ENCODE data around the gene RNASET2. TPM values are rescaled to one million over a fixed set of nuclear protein-coding genes. Genes with fewer than 3 reads are reported as not detected.

RNASET2 gene
- total and polyA plus RNA-seq, 2 donors (not counting 1 experiment from before 2014, with no cell fraction given): 12.9 to 18.0 TPM

DNA sequence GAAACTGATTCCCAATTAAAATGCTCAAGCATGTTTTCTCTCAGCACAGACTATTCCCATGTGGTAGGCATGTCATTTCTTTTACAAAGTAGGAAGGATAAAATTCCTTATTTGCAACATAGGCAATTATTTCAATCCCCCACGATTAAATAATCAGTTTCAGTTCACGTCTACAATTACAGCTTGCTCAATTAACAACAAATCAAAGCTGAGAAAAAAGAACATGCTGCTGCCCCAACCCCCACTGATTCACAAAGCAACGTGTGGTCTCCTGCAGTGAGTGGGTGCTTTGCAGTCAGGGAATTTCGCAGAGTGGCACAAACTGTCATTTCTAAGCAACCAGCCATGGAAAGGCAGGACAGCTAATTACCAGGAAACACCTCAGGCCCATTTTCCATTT lies 17.0 kb downstream of the RNASET2 start:
- Histone ChIP-seq H3K4me1 (ENCODE audit: control insufficient read depth, extremely low read depth, insufficient read depth, low read length) (no peaks in the 10 kb centered on the region), H3K27me3 (ENCODE audit: control insufficient read depth, insufficient read depth, low read length) (no peaks in the 10 kb centered on the region), H3K27ac (ENCODE audit: insufficient read depth, low read length) (no peak overlapping the region), H3K9ac (ENCODE audit: insufficient read depth, low read length) (no peak overlapping the region), H3K4me2 (ENCODE audit: extremely low read depth, insufficient read depth, low read length) (no peak overlapping the region), H3K36me3 (ENCODE audit: control insufficient read depth, insufficient read depth, low read length) (no peaks in the 10 kb centered on the region), H3K79me2 (ENCODE audit: control insufficient read depth, insufficient read depth, low read length) (no peaks in the 10 kb centered on the region), H3K9me3 (ENCODE audit: control insufficient read depth, insufficient read depth, low read depth, low read length) (no peaks in the 10 kb centered on the region), H4K20me1 (ENCODE audit: control insufficient read depth, extremely low read depth, insufficient read depth, low read length) (no peaks in the 10 kb centered on the region), H3K4me3 (replicated peaks in 1 of 4; ENCODE audit: control extremely low read depth in 1 of 4, insufficient read depth in 1 of 4, low read depth in 3 of 4, low read length in 4 of 4) (no peak overlapping the region), H2AFZ (ENCODE audit: low read length) (no peak overlapping the region)
- DNase-seq (ENCODE audit: low read depth in 2 of 2): no peak
- TF ChIP-seq, protein P1, sequence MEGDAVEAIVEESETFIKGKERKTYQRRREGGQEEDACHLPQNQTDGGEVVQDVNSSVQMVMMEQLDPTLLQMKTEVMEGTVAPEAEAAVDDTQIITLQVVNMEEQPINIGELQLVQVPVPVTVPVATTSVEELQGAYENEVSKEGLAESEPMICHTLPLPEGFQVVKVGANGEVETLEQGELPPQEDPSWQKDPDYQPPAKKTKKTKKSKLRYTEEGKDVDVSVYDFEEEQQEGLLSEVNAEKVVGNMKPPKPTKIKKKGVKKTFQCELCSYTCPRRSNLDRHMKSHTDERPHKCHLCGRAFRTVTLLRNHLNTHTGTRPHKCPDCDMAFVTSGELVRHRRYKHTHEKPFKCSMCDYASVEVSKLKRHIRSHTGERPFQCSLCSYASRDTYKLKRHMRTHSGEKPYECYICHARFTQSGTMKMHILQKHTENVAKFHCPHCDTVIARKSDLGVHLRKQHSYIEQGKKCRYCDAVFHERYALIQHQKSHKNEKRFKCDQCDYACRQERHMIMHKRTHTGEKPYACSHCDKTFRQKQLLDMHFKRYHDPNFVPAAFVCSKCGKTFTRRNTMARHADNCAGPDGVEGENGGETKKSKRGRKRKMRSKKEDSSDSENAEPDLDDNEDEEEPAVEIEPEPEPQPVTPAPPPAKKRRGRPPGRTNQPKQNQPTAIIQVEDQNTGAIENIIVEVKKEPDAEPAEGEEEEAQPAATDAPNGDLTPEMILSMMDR (conservative IDR thresholded peaks at IDR 0.05 in 1 of 2, IDR thresholded peaks at IDR 0.05 in 1 of 2; ENCODE audit: low read depth in 1 of 2, low read length in 2 of 2): no peak
- TF ChIP-seq EZH2 (IDR thresholded peaks at IDR 0.05; ENCODE audit: low read length, missing control alignments): no peak

DNA sequence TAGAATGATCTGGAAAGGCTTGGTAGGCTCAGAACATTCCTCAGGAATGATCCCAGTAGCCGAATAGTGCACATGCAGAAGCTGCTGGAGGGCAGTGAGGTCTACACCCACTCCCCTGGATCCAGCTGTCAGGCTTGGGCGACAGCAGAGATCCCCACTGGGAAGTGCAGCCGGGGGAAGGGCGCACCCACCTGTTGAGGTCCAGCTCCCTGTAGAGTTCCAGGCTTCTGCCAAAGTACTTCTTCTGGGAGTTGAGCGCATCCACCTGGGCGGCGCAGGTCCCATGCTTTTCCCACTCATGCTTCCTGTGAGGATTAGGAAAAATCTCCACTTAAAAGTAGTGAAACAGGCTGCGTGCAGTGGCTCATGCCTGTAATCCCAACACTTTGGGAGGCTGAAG lies 17.6 kb downstream of the RNASET2 start:
- DNase-seq (ENCODE audit: low read depth in 2 of 2): no peak
- Histone ChIP-seq H3K4me3 (replicated peaks in 1 of 4; ENCODE audit: control extremely low read depth in 1 of 4, insufficient read depth in 1 of 4, low read depth in 3 of 4, low read length in 4 of 4) (no peak overlapping the region), H3K9ac (ENCODE audit: insufficient read depth, low read length) (no peak overlapping the region), H3K4me2 (ENCODE audit: extremely low read depth, insufficient read depth, low read length) (no peak overlapping the region), H3K9me3 (ENCODE audit: control insufficient read depth, insufficient read depth, low read depth, low read length) (no peaks in the 10 kb centered on the region), H4K20me1 (ENCODE audit: control insufficient read depth, extremely low read depth, insufficient read depth, low read length) (no peaks in the 10 kb centered on the region), H2AFZ (ENCODE audit: low read length) (no peak overlapping the region), H3K79me2 (ENCODE audit: control insufficient read depth, insufficient read depth, low read length) (no peaks in the 10 kb centered on the region), H3K36me3 (ENCODE audit: control insufficient read depth, insufficient read depth, low read length) (no peaks in the 10 kb centered on the region), H3K4me1 (ENCODE audit: control insufficient read depth, extremely low read depth, insufficient read depth, low read length) (no peaks in the 10 kb centered on the region), H3K27ac (ENCODE audit: insufficient read depth, low read length) (no peak overlapping the region), H3K27me3 (ENCODE audit: control insufficient read depth, insufficient read depth, low read length) (no peaks in the 10 kb centered on the region)
- TF ChIP-seq EZH2 (IDR thresholded peaks at IDR 0.05; ENCODE audit: low read length, missing control alignments): no peak
- TF ChIP-seq, protein P1 (conservative IDR thresholded peaks at IDR 0.05 in 1 of 2, IDR thresholded peaks at IDR 0.05 in 1 of 2; ENCODE audit: low read depth in 1 of 2, low read length in 2 of 2): no peak

- H3K27me3 ChIP-seq (ENCODE audit: control insufficient read depth, insufficient read depth, low read length): no peaks in the 10 kb centered on the region
- no peaks in the 10 kb centered on the region for H3K4me1 ChIP-seq (ENCODE audit: control insufficient read depth, extremely low read depth, insufficient read depth, low read length)
- TF ChIP-seq, protein P1 (conservative IDR thresholded peaks at IDR 0.05 in 1 of 2, IDR thresholded peaks at IDR 0.05 in 1 of 2; ENCODE audit: low read depth in 1 of 2, low read length in 2 of 2): no peak
- no peak for TF ChIP-seq EZH2 (IDR thresholded peaks at IDR 0.05; ENCODE audit: low read length, missing control alignments)
- H3K36me3 ChIP-seq (ENCODE audit: control insufficient read depth, insufficient read depth, low read length): no peaks in the 10 kb centered on the region
- H3K4me3 ChIP-seq (replicated peaks in 1 of 4; ENCODE audit: control extremely low read depth in 1 of 4, insufficient read depth in 1 of 4, low read depth in 3 of 4, low read length in 4 of 4): no peak overlapping the region
- DNase-seq (ENCODE audit: low read depth in 2 of 2): no peak
- no peaks in the 10 kb centered on the region for H3K79me2 ChIP-seq (ENCODE audit: control insufficient read depth, insufficient read depth, low read length)
- H3K9me3 ChIP-seq (ENCODE audit: control insufficient read depth, insufficient read depth, low read depth, low read length): no peaks in the 10 kb centered on the region
- H2AFZ ChIP-seq (ENCODE audit: low read length): no peak overlapping the region
- no peaks in the 10 kb centered on the region for H4K20me1 ChIP-seq (ENCODE audit: control insufficient read depth, extremely low read depth, insufficient read depth, low read length)
- no peak overlapping the region for H3K4me2 ChIP-seq (ENCODE audit: extremely low read depth, insufficient read depth, low read length)
- no peak overlapping the region for H3K9ac ChIP-seq (ENCODE audit: insufficient read depth, low read length)
- H3K27ac ChIP-seq (ENCODE audit: insufficient read depth, low read length): no peak overlapping the region
These were observed 18.2 kb downstream of the RNASET2 start for GRCh38 chr6:166938150-166938549.
